Brain pericyte (primary cell): ENCODE data around the gene SORCS3.

Experiments used
- DNase-seq: peaks from one replicate; pipeline ENCODE4 v3.0.0-alpha.2; 2012; ENCODE audit warnings: low read depth, low spot score

SORCS3 gene

DNA sequence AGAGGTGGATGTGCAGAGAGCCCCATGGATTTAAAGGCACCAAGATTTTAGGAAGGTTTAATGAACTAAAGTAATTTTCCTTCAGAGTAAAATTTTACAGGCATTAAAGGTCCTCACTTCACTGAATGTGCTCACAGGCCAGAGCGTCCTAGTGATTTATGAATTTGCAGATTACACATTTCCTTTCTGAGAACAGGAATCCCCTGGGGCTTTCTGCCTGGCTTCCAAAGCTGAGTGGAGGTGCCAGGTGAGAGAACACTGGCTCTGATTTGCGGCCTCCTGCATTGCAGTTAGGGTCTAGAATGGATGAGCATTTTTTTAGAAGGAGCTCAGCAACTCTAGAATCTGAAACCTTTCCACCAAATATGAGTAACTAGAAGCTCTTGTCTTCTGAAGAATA, 194.3 kb downstream of the SORCS3 start:
- no peak for DNase-seq

DNA sequence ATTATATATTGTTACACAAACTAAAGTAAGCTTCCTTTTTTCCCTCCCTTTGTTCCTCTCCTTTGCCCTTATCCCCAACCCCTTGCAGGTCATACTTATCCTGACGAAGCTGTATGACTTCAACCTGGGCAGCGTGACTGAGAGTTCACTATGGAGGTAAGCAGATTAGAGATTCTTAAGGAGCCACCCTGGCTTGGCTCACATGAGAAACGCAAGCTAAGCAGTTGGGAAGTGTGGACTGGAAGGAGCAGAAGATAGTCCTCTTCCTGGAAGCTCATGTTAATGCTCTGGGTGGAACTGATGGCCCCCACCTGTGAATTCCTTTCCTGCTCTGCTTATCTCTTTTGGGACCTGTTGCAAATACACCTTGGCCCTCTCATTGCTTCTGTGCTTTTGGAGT, 201.6 kb downstream of the SORCS3 start:
- no peak for DNase-seq

DNA sequence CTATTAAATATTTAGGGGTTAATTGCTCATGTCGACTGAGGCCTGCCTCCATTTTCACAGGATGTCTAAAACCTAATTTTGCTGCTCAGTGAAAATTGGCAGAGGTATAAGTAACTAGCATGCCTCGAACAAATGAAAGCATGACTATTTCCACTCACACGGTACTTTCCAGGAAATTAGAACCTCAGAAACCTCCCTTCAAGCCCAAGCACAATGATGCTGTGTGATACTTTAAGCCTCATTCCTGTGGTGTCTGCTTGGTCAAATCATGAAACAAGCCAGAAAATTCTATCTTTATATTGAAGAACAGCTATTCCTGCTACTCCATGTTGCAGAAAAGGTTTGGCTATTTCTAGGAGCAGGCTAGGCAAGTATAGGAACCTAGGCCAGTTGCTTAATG, 203.0 kb downstream of the SORCS3 start:
- no peak for DNase-seq

DNA sequence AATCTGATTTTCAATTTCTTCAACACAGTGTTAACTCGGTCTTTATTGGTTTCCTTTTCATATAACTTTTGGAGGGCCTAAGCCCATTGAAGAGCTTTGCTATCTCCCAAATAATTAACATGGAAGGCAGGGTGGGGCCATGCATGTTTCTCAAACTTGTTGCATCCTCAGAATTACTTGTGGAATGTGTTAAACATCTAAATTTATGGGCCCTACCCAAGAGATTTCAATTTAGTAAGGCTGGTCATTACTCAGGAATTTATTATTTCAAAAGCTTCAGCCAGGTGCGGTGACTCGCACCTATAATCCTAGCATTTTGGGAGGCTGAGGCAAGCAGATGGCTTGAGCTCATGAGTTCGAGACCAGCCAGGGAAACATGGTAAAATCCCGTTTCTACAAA, 208.9 kb downstream of the SORCS3 start:
- DNase-seq, result no peak

DNA sequence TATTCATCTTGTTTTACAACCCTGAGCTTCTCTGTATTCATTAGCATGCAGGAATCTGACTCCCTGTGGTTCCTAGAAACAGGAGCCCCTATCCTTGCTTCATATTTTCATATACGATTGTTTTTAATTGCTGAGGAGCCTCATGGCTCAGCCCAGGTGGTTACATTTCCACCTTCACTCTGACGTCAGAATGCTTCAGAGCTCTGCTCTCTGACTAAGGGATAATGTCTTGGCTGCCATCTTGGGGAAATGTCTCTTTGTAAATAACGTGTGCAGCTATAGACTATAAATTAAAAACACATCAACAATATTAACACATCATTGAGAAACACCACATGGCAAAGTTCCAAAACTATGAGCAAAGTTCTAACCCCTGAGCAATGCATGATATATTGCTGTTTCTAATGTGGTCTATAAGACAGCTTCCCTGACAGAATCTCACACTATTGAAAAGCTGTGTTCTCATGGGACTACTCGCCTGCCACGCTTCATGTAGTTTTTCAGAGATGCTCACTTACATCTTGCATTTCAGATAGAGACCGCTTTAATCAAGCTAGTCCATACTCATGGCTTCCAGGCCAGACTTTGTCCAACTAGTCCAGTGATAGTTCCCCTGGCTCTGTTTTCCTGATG, 227.0 kb downstream of the SORCS3 start:
- DNase-seq, result no peak

DNA sequence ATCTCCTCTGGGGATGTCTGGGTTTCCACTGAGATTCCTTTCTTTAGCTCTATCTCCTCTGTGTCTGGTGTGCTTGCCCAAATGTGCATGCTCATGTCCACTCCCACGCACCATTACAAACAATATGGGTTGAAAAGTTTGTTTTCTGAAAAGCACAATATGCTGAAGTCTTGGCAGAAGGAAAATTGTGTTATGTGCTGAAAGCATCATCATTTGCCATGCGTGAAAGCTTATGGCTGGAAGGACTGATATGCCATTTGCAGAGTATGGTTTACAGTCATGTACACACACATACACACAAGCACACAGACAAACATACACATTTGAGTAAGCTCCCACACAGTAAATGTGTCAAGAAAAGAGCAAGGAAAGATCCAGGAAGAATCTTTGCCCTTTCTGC, 231.6 kb downstream of the SORCS3 start:
- no peak for DNase-seq

DNA sequence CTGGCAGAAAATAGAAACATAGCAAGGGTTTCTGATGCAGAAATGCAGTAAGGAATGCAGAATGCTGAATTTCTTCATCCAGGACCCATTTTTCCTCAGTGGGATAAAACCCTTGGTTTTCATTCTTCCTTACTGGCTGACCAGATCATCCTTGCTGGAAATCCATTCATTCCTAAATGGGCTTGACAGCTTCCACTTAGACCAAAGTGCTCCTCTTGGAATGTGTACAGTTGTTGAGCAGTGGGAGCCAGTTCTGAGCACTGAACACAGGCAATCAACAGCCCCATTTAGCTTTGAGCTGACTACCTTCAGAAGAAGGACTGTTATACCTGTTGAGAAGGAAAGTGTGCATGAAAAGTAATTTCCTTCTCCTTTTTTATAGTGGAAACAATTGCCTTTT, 232.1 kb downstream of the SORCS3 start:
- no peak for DNase-seq

DNA sequence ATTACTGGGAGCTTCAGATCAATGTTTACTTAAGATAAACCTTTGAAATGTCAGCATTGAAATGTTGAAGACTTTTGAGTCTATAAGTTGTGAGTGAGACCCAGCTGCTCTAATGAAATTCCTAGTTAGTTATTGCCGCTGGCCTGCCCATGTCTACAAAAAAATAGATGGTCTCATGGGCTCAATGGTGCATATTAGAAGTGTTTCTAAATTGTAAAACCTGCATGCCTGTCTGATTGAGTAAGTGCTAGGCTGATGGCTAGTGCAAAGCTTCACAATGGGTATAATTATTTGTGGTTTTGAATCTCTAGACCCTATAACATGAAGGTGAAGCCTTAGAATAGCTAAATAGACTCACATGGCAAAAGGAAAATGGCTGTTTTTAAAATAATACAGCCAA, 234.5 kb downstream of the SORCS3 start:
- DNase-seq, result no peak

DNA sequence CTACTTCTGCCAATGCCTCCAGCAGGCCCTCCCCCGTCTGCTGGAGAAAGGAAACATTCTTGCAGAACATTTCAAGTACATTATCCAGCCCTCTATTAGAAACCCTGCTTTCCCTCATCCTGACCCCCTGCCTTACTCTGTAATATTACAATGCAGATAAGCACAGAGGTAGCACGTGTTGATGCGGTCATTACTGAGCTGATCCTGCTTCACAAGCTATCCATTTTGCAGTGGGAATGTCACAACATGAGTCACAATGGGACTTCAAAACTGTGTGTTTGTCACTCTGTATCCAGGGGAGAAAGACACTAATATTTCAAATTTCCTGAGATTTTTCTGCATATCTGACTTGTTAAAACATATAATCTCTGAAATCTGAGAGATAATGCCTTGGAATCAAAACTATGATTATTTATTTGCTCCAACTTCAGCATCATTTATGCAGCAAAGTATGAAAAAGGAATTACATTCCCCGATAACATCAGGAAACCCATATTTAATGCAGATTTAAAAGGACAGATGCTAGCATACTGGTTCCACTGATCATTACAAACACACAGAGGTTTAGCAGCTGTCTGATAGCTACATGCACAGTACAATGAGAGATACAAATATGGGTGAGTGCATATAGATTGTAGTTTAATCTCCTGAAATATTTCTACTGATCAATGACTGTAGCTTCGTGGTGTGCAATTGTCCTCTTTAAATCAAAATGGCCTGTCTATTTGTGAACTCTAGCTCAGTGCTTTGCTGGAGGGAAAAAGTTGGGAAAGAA, 239.7 kb downstream of the SORCS3 start:
- no peak for DNase-seq

DNA sequence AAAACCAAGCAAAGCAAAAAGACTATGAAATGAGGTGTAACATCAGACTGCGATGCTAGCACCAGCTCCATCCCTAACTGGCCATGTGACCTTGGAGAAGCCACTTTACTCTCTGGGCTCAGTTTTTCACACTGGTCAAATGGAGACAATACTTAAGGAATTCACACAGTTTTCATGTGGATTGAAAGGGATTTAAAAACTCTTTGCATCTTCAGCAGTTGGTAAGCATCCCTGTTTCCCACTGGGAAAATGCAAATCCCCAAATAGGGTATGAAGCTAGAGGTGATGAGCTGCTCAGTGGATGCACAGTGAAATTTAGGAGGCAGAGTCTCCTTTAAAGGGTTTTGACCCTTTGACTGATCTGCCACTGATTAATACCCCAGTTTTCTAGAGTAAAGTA, 240.7 kb downstream of the SORCS3 start:
- DNase-seq, result no peak

DNA sequence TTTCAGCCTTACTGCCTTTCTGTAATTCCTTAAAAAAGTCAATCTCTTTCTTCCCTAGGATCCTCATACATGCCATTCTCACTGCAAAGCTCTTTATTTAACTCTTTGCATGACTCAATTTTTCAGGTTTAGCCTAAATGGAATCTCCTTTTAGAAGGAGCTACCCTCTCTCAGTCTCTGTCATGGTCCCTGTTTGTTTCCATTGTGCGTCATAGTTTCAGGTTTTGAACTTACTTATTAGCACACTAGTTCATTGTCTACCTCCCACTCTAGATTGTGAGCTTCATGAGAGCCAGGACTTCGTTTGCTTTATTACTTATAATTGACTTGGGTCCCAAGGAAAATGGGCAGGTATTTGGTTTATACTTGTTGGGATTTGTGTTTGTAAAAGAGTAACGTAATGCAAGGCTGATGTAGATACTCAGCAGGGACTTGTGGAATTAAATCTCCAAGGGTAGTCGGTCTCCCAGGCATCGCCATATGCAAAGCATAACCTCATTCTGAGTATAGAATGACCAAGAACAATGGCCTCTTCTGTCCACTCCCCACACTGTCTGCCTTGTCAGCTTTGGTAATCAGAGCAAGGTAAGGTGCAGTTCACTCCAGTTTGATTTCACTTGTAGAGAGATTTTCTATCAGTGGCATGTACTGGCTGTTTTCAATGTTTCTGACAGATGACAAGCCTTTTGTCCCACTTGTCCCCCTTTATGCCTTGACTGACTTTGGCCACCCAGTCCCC, 252.0 kb downstream of the SORCS3 start:
- no peak for DNase-seq

DNA sequence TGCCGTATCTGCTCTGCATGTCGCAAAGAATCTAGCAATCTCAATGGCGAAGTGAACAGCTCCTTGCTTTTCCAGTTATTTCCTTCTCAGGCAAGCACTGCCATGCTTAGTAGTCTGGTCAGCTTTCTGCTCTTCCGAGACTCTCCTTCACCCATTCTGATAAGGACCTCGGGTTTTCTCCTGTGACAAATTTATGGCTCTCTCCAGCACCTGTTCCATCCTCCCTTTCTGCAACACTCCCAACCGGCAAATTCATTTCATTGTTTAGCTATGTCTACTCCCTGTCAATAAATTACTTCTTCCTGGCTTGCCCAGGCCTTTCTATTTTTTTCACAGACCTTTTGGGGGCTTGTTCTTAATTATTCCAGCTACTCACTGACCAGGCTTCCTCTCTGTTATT, 252.6 kb downstream of the SORCS3 start:
- DNase-seq, result no peak

DNA sequence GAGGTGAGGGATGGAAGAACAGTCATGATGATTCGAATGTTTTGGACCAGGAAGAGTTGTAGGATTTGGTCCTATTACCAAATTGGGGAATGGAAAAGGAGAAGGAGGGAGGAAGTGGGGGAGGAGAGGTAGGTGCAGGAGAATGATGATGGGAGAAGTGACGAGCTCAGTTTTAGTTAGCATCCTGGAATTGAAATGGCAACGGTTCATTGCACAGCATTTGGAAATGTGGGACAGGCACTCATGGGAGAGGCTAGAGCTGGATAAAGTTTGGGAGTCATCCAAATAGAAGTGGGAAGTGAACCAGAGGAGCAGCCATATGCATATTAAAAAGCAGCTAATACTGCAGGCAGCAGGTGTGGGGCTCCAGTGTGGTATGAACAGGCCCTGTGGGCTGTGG, 253.6 kb downstream of the SORCS3 start:
- no peak for DNase-seq

DNA sequence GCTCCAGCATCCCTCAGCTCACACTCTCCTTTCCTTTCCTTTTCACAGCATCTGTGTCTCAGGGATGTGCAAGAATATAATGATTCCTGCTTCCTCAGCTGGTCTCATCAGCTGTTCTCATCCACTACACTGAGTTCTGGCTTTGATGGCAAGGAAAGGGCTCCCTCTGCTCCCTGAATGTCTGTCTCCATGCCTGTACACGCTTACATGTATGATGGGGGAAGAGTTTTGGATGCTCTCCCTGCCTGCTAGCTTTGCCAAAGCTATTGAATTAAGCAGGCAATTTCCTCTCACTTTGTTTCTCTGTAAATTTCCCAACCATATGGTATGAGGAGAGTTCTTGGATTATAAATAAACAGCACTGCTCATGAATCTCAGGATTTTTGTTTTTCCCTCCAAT, 254.5 kb downstream of the SORCS3 start:
- DNase-seq, result no peak

DNA sequence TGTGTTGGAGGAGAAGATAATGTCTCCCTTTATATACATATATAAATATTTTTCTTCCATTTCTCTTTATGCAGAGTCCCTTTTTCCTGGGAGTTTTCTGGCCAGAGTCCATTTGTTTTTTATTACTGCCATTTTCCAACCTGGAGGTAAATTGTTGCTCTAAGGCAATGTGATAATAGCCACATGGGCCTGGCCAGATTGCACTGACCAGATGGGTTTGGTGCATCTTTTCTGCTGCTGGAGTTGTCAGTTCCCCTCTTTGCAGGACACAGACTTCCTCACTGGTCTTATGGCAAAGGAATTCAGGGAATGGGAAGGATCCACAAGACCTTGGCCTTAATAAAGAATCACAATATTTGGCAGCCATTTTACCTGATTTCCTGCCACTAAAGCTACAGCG, 254.9 kb downstream of the SORCS3 start:
- no peak for DNase-seq

DNA sequence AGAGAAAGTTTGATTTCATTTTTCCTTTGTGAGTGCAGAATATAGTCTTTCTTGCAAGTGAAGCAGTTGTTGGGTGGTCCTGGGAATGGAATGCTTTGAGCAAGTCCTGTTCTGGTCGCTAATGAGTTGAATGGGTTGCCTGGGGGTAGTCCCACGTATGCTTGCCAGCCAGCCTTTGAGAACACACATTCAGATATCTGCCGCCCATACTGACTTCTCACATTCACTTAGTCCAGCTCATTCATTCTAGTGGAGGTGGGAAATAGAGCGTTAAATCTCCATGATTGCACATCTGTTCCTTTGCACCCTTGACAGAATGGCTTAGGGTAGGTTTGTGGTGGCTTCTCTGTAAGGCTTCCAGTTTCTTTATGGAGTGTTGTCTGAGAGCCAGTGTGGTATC, 256.6 kb downstream of the SORCS3 start:
- no peak for DNase-seq

DNA sequence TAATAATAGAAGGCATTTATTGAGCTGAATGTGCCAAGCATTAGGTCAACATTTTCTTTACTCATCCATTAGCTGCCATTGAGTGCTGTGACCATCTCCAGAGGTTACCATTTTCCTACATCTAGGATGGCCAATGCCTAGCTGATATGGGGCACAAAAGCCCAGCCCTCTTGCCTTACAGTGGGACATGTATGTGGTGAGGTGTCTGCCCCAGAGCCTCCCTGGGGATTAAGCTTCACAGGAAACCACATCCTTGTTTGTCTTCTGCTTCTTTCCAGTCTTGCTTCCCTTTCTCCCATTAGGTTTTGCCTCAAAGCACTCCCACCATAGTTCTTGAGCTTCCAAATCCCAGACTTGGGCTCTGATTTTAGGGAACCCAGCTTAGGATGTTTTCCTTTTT, 258.7 kb downstream of the SORCS3 start:
- DNase-seq, result no peak

DNA sequence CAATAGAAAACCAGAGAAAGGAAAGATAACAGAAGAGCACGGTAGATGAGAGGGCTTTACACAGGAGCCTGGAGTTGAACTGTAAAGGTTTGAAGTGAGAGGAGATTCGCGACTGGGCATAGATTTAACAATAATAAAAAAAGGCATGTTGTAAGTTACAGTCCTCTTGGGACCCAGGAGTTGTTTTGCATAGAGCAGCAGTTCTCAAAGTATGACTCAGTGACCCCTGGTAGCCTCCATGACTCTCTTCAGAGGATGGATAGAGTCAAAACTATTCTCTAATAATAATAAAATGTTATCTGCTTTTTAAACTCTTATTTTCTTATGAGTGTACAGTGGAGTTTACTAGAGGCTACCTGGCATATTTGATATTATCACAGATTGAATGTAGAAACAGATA, 262.3 kb downstream of the SORCS3 start:
- DNase-seq, result no peak

DNA sequence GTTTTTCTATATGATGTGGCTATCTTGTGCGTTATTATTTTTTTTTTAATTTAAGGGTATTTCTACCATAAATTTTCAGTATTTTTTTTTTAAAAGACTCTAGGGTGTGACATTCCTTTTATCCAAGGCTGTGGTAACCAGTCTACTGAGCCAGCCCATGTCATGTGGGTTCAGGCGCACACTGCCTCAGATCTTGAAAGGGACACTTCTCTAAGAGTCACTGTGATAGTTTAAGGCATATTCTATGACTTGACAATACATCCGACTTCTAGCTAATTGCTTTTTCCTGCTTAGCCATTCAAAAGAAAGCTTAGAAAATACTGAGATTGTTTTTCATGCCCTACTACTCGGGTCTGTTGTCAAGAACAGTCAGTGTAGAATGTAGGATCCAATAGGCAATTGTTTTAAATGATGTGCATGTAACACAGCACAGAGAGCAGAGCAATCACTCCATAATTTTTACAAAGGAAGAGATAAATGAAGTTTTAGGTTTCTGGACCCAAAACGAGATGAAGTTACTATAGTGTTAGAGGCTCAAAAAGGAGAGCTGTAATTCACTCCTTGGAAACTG, 263.7 kb downstream of the SORCS3 start:
- no peak for DNase-seq

DNA sequence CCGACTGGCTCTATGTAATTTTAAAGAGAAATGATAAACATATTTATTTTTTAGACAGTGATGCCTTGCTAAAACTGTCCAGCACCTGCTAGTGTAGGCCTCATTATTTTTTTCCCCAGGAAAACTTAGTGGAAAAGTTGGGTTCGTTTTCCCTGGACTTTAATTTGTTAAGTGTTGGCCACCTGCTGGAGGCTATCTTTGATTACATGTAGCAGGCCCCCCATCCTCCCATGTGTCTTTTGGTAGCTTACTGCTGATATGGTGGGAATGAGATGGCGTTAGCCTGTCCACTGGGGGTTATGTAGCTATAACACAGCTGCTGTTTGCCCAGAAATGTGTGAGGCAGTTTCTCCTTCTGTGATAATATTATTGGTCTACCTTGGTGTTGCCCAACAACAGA, 265.0 kb downstream of the SORCS3 start:
- DNase-seq, result no peak

DNA sequence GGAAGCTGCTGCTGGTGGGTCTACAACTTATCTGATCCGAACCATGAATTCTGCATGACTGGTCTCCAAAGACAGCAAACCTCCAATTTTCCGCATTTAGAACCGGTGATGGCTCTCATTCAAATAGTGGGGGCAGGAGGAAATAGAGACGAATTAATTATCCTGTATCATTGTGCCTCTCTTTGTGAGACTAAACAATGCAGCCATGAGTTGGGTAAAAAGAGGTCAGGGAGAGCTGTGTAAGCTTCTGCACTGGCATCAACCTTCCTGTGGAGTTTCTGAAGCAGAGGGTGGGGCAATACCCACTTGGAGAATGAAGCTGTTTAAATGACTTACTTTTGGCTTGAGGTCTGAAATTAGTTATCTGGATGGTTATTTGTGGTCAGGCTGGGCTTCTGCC, 266.4 kb downstream of the SORCS3 start:
- no peak for DNase-seq

DNA sequence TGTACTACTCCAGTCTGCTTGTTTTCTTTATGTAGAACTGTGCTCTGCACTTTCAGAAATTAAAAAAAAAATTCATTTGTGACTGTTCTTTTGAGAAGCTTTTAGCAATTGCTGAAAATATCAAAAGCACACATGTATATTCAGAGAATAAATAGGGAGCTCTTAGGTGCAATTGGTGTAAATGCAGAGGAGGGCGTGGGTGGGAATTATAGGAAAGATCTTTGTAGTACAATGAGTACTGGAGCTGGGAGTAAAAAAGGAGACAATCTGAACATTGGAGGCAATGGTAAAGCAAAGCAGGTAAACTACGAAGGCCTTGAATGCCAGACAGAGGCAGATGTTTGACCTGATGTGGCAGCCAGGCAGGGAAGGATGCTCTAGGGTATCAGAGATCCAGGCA, 267.5 kb downstream of the SORCS3 start:
- no peak for DNase-seq

DNA sequence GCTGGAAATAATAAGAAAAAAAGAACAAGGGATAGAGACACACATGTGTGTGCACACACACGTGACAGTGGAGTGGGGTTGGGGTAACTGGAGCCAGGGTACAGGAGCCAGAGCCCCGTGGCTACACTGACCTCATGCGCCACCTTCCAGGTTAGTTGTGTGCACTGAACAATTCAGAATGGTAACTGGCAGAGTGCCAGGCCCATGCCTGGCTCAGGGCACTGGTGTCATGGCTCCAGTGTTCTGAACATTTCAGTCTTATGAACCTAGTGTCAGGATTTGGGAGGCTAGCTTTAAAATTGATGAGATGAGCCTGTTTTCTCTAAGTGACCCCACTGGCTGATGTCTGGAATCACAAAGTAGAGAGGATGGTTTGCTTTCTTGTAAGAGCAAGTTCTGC, 269.6 kb downstream of the SORCS3 start:
- no peak for DNase-seq
